Measurements from ENCODE around the gene JAZF1. TPM values are rescaled to one million over a fixed set of nuclear protein-coding genes. Genes with fewer than 3 reads are reported as not detected.

Gene JAZF1
- polyA plus RNA-seq, 3 donors, result 12.1 to 18.1 (median 17.2) TPM

DNA sequence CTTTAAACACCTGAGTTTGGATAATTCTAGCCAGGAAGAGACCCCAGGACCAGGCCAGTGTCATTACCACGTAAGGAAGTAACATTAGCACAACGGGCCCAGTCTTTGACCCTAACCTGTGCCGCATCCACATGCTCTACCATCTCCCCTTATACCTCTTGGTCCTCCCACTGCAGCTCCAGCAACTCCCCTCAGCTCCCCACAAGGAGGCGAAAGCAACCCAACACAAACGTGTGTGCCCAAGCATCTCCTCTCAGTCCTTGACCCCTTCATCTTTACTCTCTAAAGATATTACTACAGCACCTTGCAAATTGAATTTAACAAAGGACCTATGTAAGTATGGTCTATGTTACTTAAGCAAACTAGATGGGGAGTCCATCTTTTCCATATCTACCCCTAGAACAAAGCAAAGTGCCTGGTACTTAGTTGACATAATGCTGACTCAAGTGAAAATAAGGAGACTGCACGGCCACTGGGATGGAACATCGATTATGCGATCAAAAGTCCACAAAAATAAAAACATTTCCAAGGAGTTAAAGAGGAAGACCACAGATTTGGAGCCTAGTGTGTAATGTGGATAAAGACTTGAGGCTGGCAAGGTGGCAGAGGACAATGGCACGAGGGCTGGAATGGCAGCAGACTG, 147.7 kb downstream of the JAZF1 start:
- Histone ChIP-seq H2AFZ (ENCODE audit: insufficient read depth, low read depth, low read length, poor library complexity, severe bottlenecking) (no peak overlapping the region), H4K20me1 (ENCODE audit: insufficient read depth, low read length) (peaks cover 97% of the 10 kb centered on the region), H3K4me2 (replicated peaks; ENCODE audit: extremely low read depth, low read length, poor library complexity, severe bottlenecking) (no peak overlapping the region), H3K36me3 (replicated peaks in 1 of 2; ENCODE audit: control insufficient read depth in 1 of 2, insufficient read depth in 2 of 2, low read length in 2 of 2) (peaks cover 0 to 16% of the 10 kb centered on the region in 2 donors), H3K4me3 (replicated peaks in 1 of 3; ENCODE audit: low read depth in 2 of 3, low read length in 3 of 3) (no peak overlapping the region), H3K4me1 (ENCODE audit: control insufficient read depth in 1 of 2, insufficient read depth in 2 of 2, low read length in 2 of 2) (peaks cover 3 to 11% of the 10 kb centered on the region in 2 donors), H3K27ac (ENCODE audit: low read depth in 1 of 2, low read length in 2 of 2) (no peak overlapping the region), H3K79me2 (ENCODE audit: insufficient read depth, low read length) (peaks cover 11% of the 10 kb centered on the region), H3K9me3 (replicated peaks in 1 of 2; ENCODE audit: control insufficient read depth in 1 of 2, insufficient read depth in 1 of 2, low read length in 2 of 2) (no peaks in the 10 kb centered on the region), H3K27me3 (ENCODE audit: control insufficient read depth in 2 of 2, insufficient read depth in 2 of 2, low read length in 2 of 2) (no peaks in the 10 kb centered on the region), H3K9ac (ENCODE audit: insufficient read depth, low read length, poor library complexity, severe bottlenecking) (no peak overlapping the region)
- peaks cover 0 to 1% (median 0%) of the 10 kb centered on the region in 3 donors for H3K27me3 Mint-ChIP-seq (ENCODE audit: low read depth in 3 of 3)
- DNase-seq, result no peak
- intact Hi-C loops (cut with micrococcal nuclease), result no loop called here
- H3K36me3 Mint-ChIP-seq, result peaks cover 14 to 24% of the 10 kb centered on the region in 2 donors
- no peak overlapping the region for H3K27ac Mint-ChIP-seq
- H3K4me3 Mint-ChIP-seq, result no peak overlapping the region
- no peak for TF ChIP-seq CTCF (IDR thresholded peaks at IDR 0.05)
- H3K9me3 Mint-ChIP-seq, result no peaks in the 10 kb centered on the region
- peaks cover 19% of the 10 kb centered on the region for H3K4me1 Mint-ChIP-seq
- 100% methylated on average over 4 of the region's 9 CpGs for WGBS (ENCODE audit: insufficient coverage)

GRCh38 chr7:28029051-28029450, 151.5 kb downstream of the JAZF1 start:
- Histone ChIP-seq H3K4me1 (ENCODE audit: control insufficient read depth in 1 of 2, insufficient read depth in 2 of 2, low read length in 2 of 2) (no peaks in the 10 kb centered on the region), H3K9me3 (replicated peaks in 1 of 2; ENCODE audit: control insufficient read depth in 1 of 2, insufficient read depth in 1 of 2, low read length in 2 of 2) (no peaks in the 10 kb centered on the region), H3K9ac (ENCODE audit: insufficient read depth, low read length, poor library complexity, severe bottlenecking) (no peak overlapping the region), H2AFZ (ENCODE audit: insufficient read depth, low read depth, low read length, poor library complexity, severe bottlenecking) (no peak overlapping the region), H4K20me1 (ENCODE audit: insufficient read depth, low read length) (peaks cover 98% of the 10 kb centered on the region), H3K79me2 (ENCODE audit: insufficient read depth, low read length) (no peaks in the 10 kb centered on the region), H3K36me3 (replicated peaks in 1 of 2; ENCODE audit: control insufficient read depth in 1 of 2, insufficient read depth in 2 of 2, low read length in 2 of 2) (peaks cover 0 to 16% of the 10 kb centered on the region in 2 donors), H3K27ac (ENCODE audit: low read depth in 1 of 2, low read length in 2 of 2) (no peak overlapping the region), H3K27me3 (ENCODE audit: control insufficient read depth in 2 of 2, insufficient read depth in 2 of 2, low read length in 2 of 2) (no peaks in the 10 kb centered on the region), H3K4me2 (replicated peaks; ENCODE audit: extremely low read depth, low read length, poor library complexity, severe bottlenecking) (no peak overlapping the region), H3K4me3 (replicated peaks in 1 of 3; ENCODE audit: low read depth in 2 of 3, low read length in 3 of 3) (no peak overlapping the region)
- Mint-ChIP-seq H3K27ac (no peak overlapping the region), H3K36me3 (peaks cover 20 to 26% of the 10 kb centered on the region in 2 donors), H3K4me3 (no peak overlapping the region), H3K4me1 (peaks cover 18% of the 10 kb centered on the region), H3K27me3 (ENCODE audit: low read depth in 3 of 3) (peaks cover 0 to 1% (median 0%) of the 10 kb centered on the region in 3 donors), H3K9me3 (no peaks in the 10 kb centered on the region)
- no CpG with 5 or more reads among the region's 5 CpGs for WGBS (ENCODE audit: insufficient coverage)
- DNase-seq, result no peak
- TF ChIP-seq CTCF (IDR thresholded peaks at IDR 0.05), result no peak
- intact Hi-C loops (cut with micrococcal nuclease), result no loop called here
